Esophagus muscularis mucosa (tissue), 3 donors: ENCODE results near the gene F5.

Experiments
- POLR2A ChIP-seq: fragments of 450-650 bp; IDR thresholded peaks from one replicate; pipeline ENCODE4 v1.6.1; 2017; ENCODE audit warnings: antibody characterized with exemption, moderate library complexity, mild to moderate bottlenecking, low read depth
- POLR2AphosphoS5 ChIP-seq, 2 donors: sonication (generic); formaldehyde crosslinking; IDR thresholded peaks; one replicate each; pipeline ENCODE4 v1.6.1; 2017; ENCODE audit warnings: antibody characterized with exemption in 2 of 2
- TF ChIP-seq, protein P1 (sequence below), 3 experiments: fragments of 200-600 bp in 2 of 3; fragments of 450-650 bp in 1 of 3; sonication (generic) in 2 of 3; IDR thresholded peaks; one replicate each; pipeline ENCODE4 v1.5.1; 2017 to 2019; ENCODE audit warnings: antibody characterized with exemption in 3 of 3, mild to moderate bottlenecking in 2 of 3, moderate library complexity in 1 of 3

DNA sequence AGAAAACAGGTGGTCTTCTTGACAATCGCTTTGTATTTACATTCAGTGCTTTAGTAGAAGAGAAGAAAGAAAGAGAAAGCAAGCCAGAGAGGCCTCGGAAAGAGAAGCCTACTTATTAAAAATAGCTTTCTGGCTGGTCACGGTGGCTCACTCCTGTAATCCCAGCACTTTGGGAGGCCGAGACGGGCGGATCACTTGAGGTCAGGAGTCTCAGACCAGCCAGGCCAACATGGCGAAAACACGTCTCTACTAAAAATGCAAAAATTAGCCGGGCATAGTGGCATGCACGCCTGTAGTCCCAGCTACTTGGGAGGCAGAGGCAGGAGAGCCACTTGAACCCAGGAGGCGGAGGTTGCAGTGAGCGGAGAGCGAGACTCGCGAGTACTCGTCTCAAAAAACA is 98.7 kb downstream of the F5 start:
- TF ChIP-seq, protein P1, sequence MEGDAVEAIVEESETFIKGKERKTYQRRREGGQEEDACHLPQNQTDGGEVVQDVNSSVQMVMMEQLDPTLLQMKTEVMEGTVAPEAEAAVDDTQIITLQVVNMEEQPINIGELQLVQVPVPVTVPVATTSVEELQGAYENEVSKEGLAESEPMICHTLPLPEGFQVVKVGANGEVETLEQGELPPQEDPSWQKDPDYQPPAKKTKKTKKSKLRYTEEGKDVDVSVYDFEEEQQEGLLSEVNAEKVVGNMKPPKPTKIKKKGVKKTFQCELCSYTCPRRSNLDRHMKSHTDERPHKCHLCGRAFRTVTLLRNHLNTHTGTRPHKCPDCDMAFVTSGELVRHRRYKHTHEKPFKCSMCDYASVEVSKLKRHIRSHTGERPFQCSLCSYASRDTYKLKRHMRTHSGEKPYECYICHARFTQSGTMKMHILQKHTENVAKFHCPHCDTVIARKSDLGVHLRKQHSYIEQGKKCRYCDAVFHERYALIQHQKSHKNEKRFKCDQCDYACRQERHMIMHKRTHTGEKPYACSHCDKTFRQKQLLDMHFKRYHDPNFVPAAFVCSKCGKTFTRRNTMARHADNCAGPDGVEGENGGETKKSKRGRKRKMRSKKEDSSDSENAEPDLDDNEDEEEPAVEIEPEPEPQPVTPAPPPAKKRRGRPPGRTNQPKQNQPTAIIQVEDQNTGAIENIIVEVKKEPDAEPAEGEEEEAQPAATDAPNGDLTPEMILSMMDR (IDR thresholded peaks at IDR 0.05), result no peak
- TF ChIP-seq POLR2A, result no peak
- TF ChIP-seq POLR2AphosphoS5 (IDR thresholded peaks at IDR 0.05), result no peak
